ENCODE measurements around the gene CROCC2. TPM values are rescaled to one million over a fixed set of nuclear protein-coding genes. Genes with fewer than 3 reads are reported as not detected.

CROCC2 gene
- total RNA-seq, 1 experiment from 2014 or later: not detected

DNA sequence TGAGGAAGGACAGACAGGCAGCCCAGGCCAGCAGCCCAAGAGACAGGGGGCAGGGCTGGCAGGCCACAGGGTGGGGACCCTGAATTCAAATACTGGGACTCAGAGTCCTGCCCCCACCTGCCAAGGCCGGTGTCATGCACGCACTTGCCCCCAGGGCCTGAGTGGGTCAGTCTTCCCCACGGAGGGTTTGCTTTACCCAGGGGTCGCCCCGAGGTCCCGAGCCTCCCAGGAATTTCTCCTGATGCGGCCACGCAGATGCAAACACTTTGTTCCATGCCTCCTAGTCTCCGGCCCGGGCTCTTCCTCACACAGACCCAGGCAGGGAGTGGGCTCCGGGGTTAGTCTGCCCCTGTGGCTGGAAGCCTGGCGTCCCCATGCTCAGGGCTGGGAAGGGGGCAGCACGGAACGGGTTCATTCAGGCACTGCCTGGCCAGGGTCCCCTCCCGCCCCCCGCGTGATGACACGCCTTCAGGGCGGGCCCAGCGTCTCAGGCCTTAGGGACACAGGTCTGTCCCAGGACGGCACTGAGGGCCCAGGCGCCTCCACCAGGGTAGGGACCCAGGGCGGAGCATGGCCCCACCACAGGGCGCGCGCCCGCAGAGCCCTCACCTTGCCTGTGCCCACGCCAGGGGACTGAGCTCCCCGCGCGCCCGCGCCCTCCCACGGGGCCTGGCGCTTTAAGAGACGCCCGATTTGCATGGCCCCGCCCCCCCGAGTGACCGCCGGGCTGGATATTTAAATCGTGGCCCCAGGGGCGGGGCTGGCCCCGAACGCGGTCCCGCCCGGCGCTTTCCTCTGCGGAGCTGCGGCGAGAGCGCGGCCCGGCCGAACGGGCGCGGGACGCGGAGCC is 91.9 kb downstream of the CROCC2 start, which contains the start of gene SNED1:
SNED1 (plus strand) TSS at position 763 of the 850 bp plus-strand sequence. CDS start 220 bp downstream, outside the sequence.
- Histone ChIP-seq H3K4me1 (ENCODE audit: control insufficient read depth in 1 of 2, insufficient read depth in 2 of 2, low read length in 2 of 2) (peaks cover 5 to 17% of the 10 kb centered on the region in 2 experiments; a peak in 3 of 4 replicates), H2AFZ (ENCODE audit: low read depth, low read length, poor library complexity, severe bottlenecking) (peak within 1 kb of the TSS; percentile 65), H3K9me2 (ENCODE audit: insufficient read depth) (no peaks in the 10 kb centered on the region), H3K79me2 (ENCODE audit: insufficient read depth, low read length) (no peaks in the 10 kb centered on the region), H3K4me2 (ENCODE audit: low read length) (peak within 1 kb of the TSS; percentile 94), H3K9me3 (ENCODE audit: control insufficient read depth in 1 of 2, insufficient read depth in 1 of 2, low read depth in 1 of 2, low read length in 2 of 2) (no peaks in the 10 kb centered on the region), H3K27me3 (ENCODE audit: insufficient read depth, low read length) (no peaks in the 10 kb centered on the region), H3K9ac (ENCODE audit: low read length) (peak within 1 kb of the TSS; percentile 71), H3K27ac (ENCODE audit: low read depth, low read length) (peak within 1 kb of the TSS; percentile 75), H3K4me3 (replicated peaks in 1 of 2; ENCODE audit: low read depth in 1 of 2, low read length in 2 of 2) (peak within 1 kb of the TSS; percentile 47 to 66), H3K36me3 (ENCODE audit: control insufficient read depth in 1 of 2, insufficient read depth in 2 of 2, low read length in 2 of 2) (no peaks in the 10 kb centered on the region), H4K20me1 (ENCODE audit: insufficient read depth) (no peaks in the 10 kb centered on the region)
- DNase-seq (ENCODE audit: low read depth, low spot score) (peak; percentile 45), ATAC-seq (peak; percentile 92)
- BruUV-seq (replicated peaks): no TSS peak
- ChIA-PET CTCF (no interaction called here), RAD21 (ENCODE audit: low non-redundant PET in 1 of 2, low total read pairs in 2 of 2, uncharacterized antibody in 2 of 2, unreplicated experiment in 2 of 2) (no interaction called here), POLR2A (interaction anchor here (0.8 kb wide), 1 partner anchor 11 kb away, joined by 3 read pairs; no protein-coding TSS in a partner anchor)
- TF ChIP-seq YY1 (IDR thresholded peaks at IDR 0.05; ENCODE audit: extremely low read depth, insufficient replicate concordance, low read depth, low read length) (peak; percentile 17), POLR2AphosphoS5 (IDR thresholded peaks at IDR 0.05; ENCODE audit: low read depth, low read length) (peak; percentile 52; the same call in 1 of the 2 replicates), JUND (IDR thresholded peaks at IDR 0.05) (no peak), CBX3 (IDR thresholded peaks at IDR 0.05; ENCODE audit: low read depth) (no peak), EZH2phosphoT487 (IDR thresholded peaks at IDR 0.05; ENCODE audit: borderline replicate concordance) (no peak), POLR2A (IDR thresholded peaks at IDR 0.05; ENCODE audit: borderline replicate concordance, extremely low read depth, insufficient read depth, insufficient read length) (peak; percentile 42)
- intact Hi-C loops (cut with micrococcal nuclease): no loop called here

DNA sequence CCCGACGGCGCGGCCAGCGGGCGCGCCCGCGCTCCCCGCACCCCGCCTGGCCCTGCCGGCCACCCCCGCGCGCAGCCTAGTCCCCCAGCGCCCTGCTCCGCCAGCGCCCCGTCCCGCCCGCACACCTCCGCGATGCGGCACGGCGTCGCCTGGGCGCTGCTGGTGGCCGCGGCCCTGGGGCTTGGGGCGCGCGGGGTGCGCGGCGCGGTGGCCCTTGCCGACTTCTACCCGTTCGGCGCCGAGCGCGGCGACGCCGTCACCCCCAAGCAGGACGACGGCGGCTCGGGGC is 92.5 kb downstream of the CROCC2 start:
- no peak overlapping the region for H2AFZ ChIP-seq (ENCODE audit: low read depth, low read length, poor library complexity, severe bottlenecking)
- peaks cover 0 to 5% of the 10 kb centered on the region in 2 experiments; a peak in 1 of 4 replicates for H3K9me3 ChIP-seq (ENCODE audit: control insufficient read depth in 1 of 2, insufficient read depth in 1 of 2, low read depth in 1 of 2, low read length in 2 of 2)
- ChIA-PET POLR2A (interaction anchor here (0.8 kb wide), 1 partner anchor 11 kb away, joined by 3 read pairs; no protein-coding TSS in a partner anchor), CTCF (no interaction called here), RAD21 (ENCODE audit: low non-redundant PET in 1 of 2, low total read pairs in 2 of 2, uncharacterized antibody in 2 of 2, unreplicated experiment in 2 of 2) (no interaction called here)
- ATAC-seq: peak; percentile 62
- H3K4me1 ChIP-seq (ENCODE audit: control insufficient read depth in 1 of 2, insufficient read depth in 2 of 2, low read length in 2 of 2): peaks cover 5 to 17% of the 10 kb centered on the region in 2 experiments; a peak in 3 of 4 replicates
- H4K20me1 ChIP-seq (ENCODE audit: insufficient read depth): no peaks in the 10 kb centered on the region
- BruUV-seq (replicated peaks): no TSS peak
- no peak for DNase-seq (ENCODE audit: low read depth, low spot score)
- peak overlapping the region; percentile 75; the same call in 1 of the 2 replicates for H3K27ac ChIP-seq (ENCODE audit: low read depth, low read length)
- 0 out of 4 replicates have a peak, but pooled peaks cover 0 to 5% of the 10 kb centered on the region in 2 experiments for H3K36me3 ChIP-seq (ENCODE audit: control insufficient read depth in 1 of 2, insufficient read depth in 2 of 2, low read length in 2 of 2)
- H3K79me2 ChIP-seq (ENCODE audit: insufficient read depth, low read length): no peaks in the 10 kb centered on the region
- peak overlapping the region; percentile 47 to 66 for H3K4me3 ChIP-seq (replicated peaks in 1 of 2; ENCODE audit: low read depth in 1 of 2, low read length in 2 of 2)
- H3K27me3 ChIP-seq (ENCODE audit: insufficient read depth, low read length): no peaks in the 10 kb centered on the region
- intact Hi-C loops (cut with micrococcal nuclease): no loop called here
- H3K4me2 ChIP-seq (ENCODE audit: low read length): peak overlapping the region; percentile 81
- no peaks in the 10 kb centered on the region for H3K9me2 ChIP-seq (ENCODE audit: insufficient read depth)
- peak overlapping the region; percentile 62 for H3K9ac ChIP-seq (ENCODE audit: low read length)
- TF ChIP-seq YY1 (IDR thresholded peaks at IDR 0.05; ENCODE audit: extremely low read depth, insufficient replicate concordance, low read depth, low read length) (no peak), ZFX (IDR thresholded peaks at IDR 0.05) (0 out of 2 replicates have a peak, but pooled peaks have one; percentile 51)
